Natural killer cell treated with Interleukin-12 subunit alpha and Interleukin-12 subunit beta and Interleukin-15 and Interleukin-18, amount 100 ng/mL, for 72 hours (primary cell): Measurements from ENCODE around the gene NEIL1. TPM values are rescaled to one million over a fixed set of nuclear protein-coding genes. Genes with fewer than 3 reads are reported as not detected.
A peak's percentile ranks its signal among the peaks of the same experiment; 100 is the strongest.

Source experiments
- ATAC-seq, 2 donors: fragments of 150-1000 bp; cut with Tn5 transposase in 1 of 2; sonication (Bioruptor Pico), chemical (Tn5 transposase) in 1 of 2; 2 replicates each; pipeline ENCODE4 v1.10.0; 2021
- DNase-seq: peaks from one replicate; pipeline ENCODE4 v3.0.0; 2022; ENCODE audit warnings: low spot score
- H3K27ac Mint-ChIP-seq, 2 donors: 1 replicate in 1 of 2; 2 replicates in 1 of 2; pipeline ENCODE4 v1.8.0; 2022; ENCODE audit warnings: mixed read lengths in 2 of 2, mild to moderate bottlenecking in 1 of 2, moderate library complexity in 1 of 2
- H3K27me3 Mint-ChIP-seq, 2 donors: 1 replicate in 1 of 2; 2 replicates in 1 of 2; pipeline ENCODE4 v1.8.0; 2022; ENCODE audit warnings: mixed read lengths in 2 of 2
- H3K36me3 Mint-ChIP-seq: one replicate; pipeline ENCODE4 v1.8.0; 2022; ENCODE audit warnings: mixed read lengths
- H3K4me1 Mint-ChIP-seq, 2 donors: 1 replicate in 1 of 2; 2 replicates in 1 of 2; pipeline ENCODE4 v1.8.0; 2022; ENCODE audit warnings: low read depth in 2 of 2, mixed read lengths in 2 of 2, mild to moderate bottlenecking in 1 of 2
- H3K4me3 Mint-ChIP-seq: one replicate; pipeline ENCODE4 v1.8.0; 2022; ENCODE audit warnings: mixed read lengths
- H3K9me3 Mint-ChIP-seq: 2 replicates; pipeline ENCODE4 v1.8.0; 2022; ENCODE audit warnings: mixed read lengths
- total RNA-seq, 2 donors: library from RNA; stranded (reverse); gene quantifications; one replicate each; pipeline ENCODE4 v1.2.3, GENCODE V29; 2022

The NEIL1 gene
- total RNA-seq, 2 donors from 2014 or later: 12.4 to 22.3 TPM

DNA sequence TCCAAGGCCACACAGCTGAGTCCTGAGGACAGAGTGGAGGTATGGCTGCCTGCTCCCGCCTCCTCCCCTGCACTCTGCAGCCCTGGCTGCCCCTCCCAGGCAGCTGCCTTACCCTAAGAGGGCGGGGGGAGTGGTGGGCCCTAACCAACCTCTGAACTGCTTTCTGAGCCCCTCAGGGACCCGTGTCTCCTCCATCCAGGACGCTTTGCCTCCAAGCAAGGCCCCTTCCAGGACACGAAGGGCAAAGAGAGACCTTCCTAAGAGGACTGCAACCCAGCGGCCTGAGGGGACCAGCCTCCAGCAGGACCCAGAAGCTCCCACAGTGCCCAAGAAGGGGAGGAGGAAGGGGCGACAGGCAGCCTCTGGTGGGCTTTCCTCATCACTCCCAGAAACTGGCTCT is 7.6 kb downstream of the NEIL1 start:
- no peak overlapping the region for H3K27ac Mint-ChIP-seq
- peaks cover 3% of the 10 kb centered on the region for H3K9me3 Mint-ChIP-seq
- ATAC-seq: no peak
- peaks cover 18% of the 10 kb centered on the region in 2 donors for H3K4me1 Mint-ChIP-seq
- peaks cover 9% of the 10 kb centered on the region for H3K36me3 Mint-ChIP-seq
- no peaks in the 10 kb centered on the region for H3K27me3 Mint-ChIP-seq
- no peak for DNase-seq
- H3K4me3 Mint-ChIP-seq: no peak overlapping the region

DNA sequence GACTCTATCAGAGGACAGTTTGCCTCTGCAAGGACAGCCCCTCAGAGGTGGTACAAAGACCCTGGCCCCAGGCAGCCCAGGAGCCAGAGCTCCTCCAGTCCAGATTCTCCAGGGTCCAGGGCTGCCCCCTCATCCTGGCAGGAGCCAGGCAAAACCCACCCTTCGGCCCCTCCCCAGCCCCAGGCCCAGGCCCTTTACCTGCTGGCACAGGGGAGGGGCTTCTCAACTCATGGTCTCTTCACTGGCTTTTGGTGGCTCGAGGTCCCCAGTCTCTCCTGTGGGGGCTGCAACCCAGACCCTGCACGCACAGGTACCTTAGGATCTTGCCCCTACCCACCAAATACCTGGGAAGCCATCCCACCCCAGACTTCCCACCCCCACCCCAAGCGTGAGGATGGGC is 8.5 kb downstream of the NEIL1 start:
- Mint-ChIP-seq H3K36me3 (peaks cover under 1% of the 10 kb centered on the region), H3K9me3 (no peaks in the 10 kb centered on the region), H3K4me1 (peaks cover 9 to 10% of the 10 kb centered on the region in 2 donors), H3K27ac (no peak overlapping the region), H3K27me3 (no peaks in the 10 kb centered on the region), H3K4me3 (no peak overlapping the region)
- no peak for ATAC-seq
- DNase-seq: no peak

DNA sequence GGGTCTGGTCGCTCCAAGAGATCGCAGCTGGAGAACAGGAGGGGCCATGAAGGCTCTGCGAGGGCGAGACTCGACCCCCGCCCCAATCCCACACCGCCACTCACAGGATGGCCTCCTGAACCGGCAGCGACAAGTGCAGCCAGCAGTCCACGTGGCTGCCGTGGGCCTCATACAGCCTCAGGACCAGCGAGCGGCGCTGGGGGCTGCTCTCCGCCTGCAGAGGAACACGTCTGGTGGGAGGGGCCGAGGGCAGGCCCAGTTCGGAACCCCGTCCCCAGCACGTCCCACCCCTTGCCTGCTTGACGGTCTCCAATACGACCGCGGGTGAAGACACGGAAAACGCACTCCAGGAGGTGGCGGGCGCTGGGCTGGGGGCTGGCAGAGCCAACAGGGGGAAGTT is 9.2 kb downstream of the NEIL1 start:
- H3K9me3 Mint-ChIP-seq: no peaks in the 10 kb centered on the region
- H3K4me1 Mint-ChIP-seq: peaks cover 2 to 8% of the 10 kb centered on the region in 2 donors
- DNase-seq (no peak), ATAC-seq (no peak)
- no peak overlapping the region for H3K27ac Mint-ChIP-seq
- H3K27me3 Mint-ChIP-seq: no peaks in the 10 kb centered on the region
- no peak overlapping the region for H3K4me3 Mint-ChIP-seq
- no peaks in the 10 kb centered on the region for H3K36me3 Mint-ChIP-seq

DNA sequence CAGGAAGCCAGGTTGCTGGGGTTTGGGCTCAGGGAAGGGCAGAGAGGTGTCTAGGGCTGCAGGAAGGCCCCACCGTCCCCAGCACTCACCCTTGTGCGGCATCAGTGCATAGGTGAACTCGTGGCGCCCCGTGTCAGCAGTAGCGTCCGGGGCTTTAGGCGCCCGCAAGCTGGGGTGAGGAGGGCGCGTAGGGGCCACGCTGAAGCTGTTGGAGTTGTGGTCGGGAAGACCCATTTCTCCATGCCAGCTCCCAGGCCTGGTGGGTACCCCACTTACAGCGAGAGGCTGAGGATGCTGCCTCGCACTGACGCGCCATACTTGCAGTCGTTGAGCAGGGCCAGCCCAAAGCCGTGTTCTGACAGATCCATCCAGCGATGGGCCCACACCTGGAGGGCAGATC is 9.7 kb downstream of the NEIL1 start:
- Mint-ChIP-seq H3K36me3 (no peaks in the 10 kb centered on the region), H3K27ac (no peak overlapping the region), H3K4me3 (no peak overlapping the region), H3K27me3 (no peaks in the 10 kb centered on the region), H3K9me3 (no peaks in the 10 kb centered on the region), H3K4me1 (peaks cover 0 to 5% of the 10 kb centered on the region in 2 donors)
- DNase-seq (no peak), ATAC-seq (no peak)

DNA sequence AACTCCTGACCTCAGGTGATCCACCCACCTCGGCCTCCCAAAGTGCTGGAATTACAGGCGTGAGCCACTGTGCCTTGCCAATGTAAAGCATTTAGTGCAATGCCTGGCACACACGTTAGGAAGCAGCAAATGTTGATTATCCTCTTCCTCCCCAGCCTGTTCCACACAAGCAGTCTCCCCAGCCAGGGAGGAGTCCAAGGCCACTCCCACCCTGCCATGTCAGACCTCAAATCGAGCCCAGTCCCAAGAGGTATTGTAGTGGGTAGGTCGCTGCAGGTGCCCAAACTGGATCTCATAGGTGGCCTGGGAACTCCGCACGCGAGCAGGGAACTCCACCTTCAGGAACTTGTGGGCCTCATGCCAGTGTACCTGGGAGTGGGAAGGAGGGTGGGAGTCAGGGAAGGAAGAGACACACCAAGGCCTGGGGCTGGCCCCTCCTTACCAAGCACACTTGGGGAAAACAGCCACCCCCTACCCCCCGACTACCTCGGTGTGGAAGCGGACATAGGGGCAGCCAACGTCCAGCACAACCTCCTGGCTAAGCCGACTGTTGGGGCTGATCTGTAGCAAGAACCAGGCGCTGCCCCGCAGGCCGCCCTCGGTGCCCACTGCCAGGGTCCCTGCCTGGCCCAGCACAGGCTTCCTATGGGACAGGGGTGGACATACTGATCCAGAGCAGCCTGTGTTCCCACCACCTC is 11.3 kb downstream of the NEIL1 start:
- Mint-ChIP-seq H3K4me3 (no peak overlapping the region), H3K27ac (no peak overlapping the region), H3K4me1 (peaks cover 0 to 5% of the 10 kb centered on the region in 2 donors), H3K36me3 (no peaks in the 10 kb centered on the region), H3K9me3 (no peaks in the 10 kb centered on the region), H3K27me3 (no peaks in the 10 kb centered on the region)
- DNase-seq (no peak), ATAC-seq (no peak)

DNA sequence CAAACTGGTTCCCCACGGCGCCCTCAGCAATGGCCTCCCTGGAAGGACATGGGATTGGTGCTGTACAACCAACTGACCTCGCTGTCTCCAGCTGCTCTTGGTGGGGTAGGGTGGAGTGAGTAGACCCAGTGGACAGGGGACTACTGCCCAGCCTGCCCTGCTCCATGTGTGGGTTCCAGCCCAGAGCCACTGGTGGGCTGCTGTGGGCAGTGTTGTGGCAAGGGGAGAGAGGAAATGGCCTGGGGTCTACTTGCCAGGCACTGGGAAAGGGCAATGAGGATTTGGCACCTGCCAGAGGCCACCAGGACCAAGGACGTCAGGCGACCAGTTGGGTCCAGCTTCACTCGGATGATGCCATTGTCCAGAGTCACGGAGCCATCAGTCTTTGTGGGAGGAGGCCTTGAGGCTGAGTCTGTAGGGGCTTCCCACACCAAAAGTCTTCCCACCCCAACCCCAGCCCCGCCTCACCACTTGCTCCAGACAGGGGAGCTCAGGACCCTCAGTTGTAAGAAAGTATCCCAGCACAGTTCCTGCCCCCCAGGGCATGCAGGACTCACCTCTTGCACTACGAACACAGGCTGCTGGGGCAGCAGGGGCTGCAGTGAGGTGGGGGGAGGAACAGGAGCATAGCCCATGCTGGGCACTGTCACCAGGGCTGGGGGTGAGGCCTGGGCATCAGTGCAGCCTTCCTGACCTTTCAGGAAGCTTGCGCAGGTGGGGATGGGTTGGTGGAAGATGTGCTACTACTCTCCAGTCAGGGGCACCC is 12.1 kb downstream of the NEIL1 start:
- no peak overlapping the region for H3K4me3 Mint-ChIP-seq

DNA sequence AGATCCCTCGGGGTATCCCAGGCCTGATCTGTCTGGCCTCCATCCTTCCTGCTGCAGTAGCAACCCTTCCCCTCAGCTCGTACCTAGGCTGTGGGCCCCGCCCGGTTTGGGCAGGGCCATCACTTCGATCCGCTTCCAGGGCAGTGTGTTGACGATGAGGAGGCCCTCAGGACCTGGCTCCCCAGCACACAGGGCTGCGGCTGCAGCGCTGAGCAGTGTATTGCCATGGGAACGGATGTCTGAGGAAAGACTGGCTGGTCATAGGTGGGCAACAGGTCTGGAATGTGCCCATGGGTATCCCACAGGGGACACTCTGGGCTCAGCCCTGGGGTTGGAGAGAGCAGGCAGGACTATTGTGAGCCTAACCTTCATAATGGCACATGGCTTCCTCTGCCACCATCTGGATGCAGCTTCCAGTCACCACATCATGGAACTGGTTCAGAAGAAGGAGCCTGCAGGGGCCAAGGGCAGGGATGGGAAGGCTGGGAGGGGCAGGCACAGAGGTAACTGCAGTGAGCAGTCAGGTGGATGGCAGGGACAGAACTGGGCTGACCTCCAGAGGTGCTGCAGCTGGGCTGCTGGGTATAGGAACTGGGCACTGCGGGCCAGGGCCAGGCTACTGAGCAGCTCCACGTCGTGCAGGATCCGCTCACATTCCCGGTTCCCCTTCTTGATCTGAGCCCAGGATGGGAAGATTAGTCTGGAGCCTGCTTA is 12.9 kb downstream of the NEIL1 start:
- Mint-ChIP-seq H3K4me1 (peaks cover 0 to 13% of the 10 kb centered on the region in 2 donors), H3K27me3 (no peaks in the 10 kb centered on the region), H3K9me3 (no peaks in the 10 kb centered on the region), H3K36me3 (no peaks in the 10 kb centered on the region), H3K4me3 (no peak overlapping the region), H3K27ac (no peak overlapping the region)
- DNase-seq: no peak
- ATAC-seq: no peak

More for the DNA sequence above, 12.1 kb downstream of the NEIL1 start:
- no peak overlapping the region for H3K27ac Mint-ChIP-seq
- no peaks in the 10 kb centered on the region for H3K9me3 Mint-ChIP-seq
- H3K36me3 Mint-ChIP-seq: no peaks in the 10 kb centered on the region
- peaks cover 0 to 8% of the 10 kb centered on the region in 2 donors for H3K4me1 Mint-ChIP-seq
- no peak for ATAC-seq
- no peak for DNase-seq
- H3K27me3 Mint-ChIP-seq: no peaks in the 10 kb centered on the region

DNA sequence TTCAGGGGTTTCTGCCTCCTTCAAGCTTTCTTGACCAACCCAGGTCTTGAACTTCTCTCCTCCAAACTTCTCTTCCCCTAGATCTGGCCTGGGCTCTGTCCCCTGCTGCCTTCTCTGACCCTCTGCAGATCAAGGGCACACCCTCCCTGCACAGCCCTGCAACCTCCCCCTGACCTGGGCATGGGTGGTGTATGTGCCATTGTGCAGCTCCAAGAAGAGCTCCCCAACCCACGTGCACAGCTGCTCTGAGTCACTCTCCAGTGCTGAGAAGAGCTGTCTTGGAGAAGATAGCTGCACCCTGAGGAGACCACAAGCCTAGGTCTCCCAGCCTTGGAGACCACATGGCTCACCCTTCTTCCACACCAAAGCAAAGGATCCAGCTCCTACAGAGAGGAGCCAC is 13.6 kb downstream of the NEIL1 start:
- peak overlapping the region in 1 of 2 donors; percentile 29 for H3K27ac Mint-ChIP-seq
- no peaks in the 10 kb centered on the region for H3K27me3 Mint-ChIP-seq
- H3K9me3 Mint-ChIP-seq: no peaks in the 10 kb centered on the region
- no peaks in the 10 kb centered on the region for H3K36me3 Mint-ChIP-seq
- peaks cover 0 to 13% of the 10 kb centered on the region in 2 donors for H3K4me1 Mint-ChIP-seq
- no peak overlapping the region for H3K4me3 Mint-ChIP-seq
- DNase-seq: no peak
- ATAC-seq: no peak

DNA sequence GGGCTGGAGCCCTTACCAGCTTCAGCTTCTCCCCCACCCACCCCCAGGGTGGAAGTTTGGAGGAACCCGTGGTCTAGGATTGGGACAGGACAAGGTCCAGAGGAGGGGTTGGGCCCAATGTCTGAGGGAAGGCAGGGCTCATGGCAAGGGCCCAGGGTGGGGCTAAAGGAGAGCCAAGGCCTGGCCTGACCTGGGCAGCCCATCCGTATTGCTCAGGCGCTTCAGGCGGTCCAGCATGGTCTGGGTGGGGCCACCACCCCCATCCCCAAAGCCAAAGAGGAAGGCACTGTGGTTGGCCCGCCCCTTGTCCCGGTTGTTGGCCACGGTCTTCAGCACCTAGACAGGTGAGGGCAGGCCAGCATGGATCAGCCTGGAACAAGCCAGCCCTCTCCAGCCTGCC is 14.0 kb downstream of the NEIL1 start:
- Mint-ChIP-seq H3K4me3 (no peak overlapping the region), H3K9me3 (no peaks in the 10 kb centered on the region), H3K27ac (peak overlapping the region in 1 of 2 donors; percentile 29), H3K27me3 (no peaks in the 10 kb centered on the region), H3K4me1 (peaks cover 0 to 13% of the 10 kb centered on the region in 2 donors), H3K36me3 (no peaks in the 10 kb centered on the region)
- ATAC-seq (no peak), DNase-seq (no peak)

DNA sequence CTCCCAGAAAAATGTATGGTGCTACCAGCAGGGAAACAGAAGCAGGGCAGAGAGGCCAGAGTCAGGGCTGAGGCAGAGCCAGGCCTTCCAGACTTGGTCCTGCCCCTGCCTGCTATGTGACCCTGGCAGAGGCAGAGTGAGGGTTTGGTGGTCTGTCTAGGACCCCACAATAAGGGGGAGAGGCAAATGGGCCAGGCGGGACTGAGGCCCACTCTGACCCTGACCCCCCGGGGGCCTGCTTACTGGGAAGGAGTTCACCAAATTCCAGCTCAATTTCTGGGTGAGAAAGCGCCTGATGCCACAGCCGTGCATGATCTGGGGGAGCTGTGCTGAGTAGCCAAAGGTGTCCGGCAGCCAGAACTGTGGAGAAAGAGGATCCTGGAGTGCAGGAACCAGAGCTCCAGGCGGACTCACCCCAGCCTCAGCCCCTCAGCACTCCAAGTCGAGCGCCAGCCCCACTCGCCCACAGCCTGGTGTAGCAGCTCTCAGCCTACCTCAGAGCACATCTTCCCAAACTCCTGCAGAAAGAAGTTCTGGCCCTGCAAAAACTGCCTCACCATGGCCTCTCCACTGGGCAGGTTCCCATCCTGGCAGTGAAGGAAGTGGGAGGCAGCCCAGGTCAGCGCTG is 14.6 kb downstream of the NEIL1 start:
- no peaks in the 10 kb centered on the region for H3K27me3 Mint-ChIP-seq

DNA sequence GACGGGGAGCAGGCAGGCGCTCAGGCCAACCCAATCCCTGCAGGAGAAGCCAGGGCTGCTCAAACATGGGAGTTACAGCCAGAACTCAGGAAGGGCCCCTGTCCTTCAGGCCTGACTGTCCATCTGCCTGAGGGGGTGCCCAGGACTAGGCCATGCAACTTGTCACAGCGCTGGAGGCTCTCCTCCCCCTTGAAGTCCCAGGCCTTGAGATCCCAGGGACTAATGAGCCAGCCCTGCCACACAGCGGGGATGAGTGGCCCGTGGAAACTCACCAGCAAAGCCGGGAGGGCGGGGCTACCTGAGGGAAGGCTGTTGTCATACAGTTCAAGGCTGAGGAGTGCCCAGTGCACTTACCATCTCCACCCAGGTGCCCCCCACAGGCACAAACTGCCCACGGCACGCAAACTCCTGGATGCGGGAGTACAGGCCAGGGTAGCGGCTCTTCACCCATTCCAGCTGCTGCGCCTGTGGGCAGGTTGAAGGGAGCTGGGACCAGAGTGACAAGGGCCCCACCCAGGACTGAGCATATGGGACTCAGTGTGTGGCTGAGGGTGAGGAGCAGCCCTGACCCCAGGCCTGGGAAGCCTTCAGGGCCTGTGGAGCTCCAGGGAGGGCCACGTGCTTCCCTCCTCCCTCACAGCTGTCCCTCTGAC is 15.3 kb downstream of the NEIL1 start:
- H3K27ac Mint-ChIP-seq: no peak overlapping the region
- no peaks in the 10 kb centered on the region for H3K9me3 Mint-ChIP-seq
- H3K4me3 Mint-ChIP-seq: no peak overlapping the region
- H3K4me1 Mint-ChIP-seq: peaks cover 4 to 16% of the 10 kb centered on the region in 2 donors
- no peaks in the 10 kb centered on the region for H3K36me3 Mint-ChIP-seq
- H3K27me3 Mint-ChIP-seq: no peaks in the 10 kb centered on the region
- ATAC-seq (no peak), DNase-seq (no peak)

More for the DNA sequence above, 14.6 kb downstream of the NEIL1 start:
- peaks cover 0 to 13% of the 10 kb centered on the region in 2 donors for H3K4me1 Mint-ChIP-seq
- H3K9me3 Mint-ChIP-seq: no peaks in the 10 kb centered on the region
- H3K4me3 Mint-ChIP-seq: no peak overlapping the region
- H3K36me3 Mint-ChIP-seq: no peaks in the 10 kb centered on the region
- H3K27ac Mint-ChIP-seq: no peak overlapping the region
- DNase-seq (no peak), ATAC-seq (no peak)

DNA sequence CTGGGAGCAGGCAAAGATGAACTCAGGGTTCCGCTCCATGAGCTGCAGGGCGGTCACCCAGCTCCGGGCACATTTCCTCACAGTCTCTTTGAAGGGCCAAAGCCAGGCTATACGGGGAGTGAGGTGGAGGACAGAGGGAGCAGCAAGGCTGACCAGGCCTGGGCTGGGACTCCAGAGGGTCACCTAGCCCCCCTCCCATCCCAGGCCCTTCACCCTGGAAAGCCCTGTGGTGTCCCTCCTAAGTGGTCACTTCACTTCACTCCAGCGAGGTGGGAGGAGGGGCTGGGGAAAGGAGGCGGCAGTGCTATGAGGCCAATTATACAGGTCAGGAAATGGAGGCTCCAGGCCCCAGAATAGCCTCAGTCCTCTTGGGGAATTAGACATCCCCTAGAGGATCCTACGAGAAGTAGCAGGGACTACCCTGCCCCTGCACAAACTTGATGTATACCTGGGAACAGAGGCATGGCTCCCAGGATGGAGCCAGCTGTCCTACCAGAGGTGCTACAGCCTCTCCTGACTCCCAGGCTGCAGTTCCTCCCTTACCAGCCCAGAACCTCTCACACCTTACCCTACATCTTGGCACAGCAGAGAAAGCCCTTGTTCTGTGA is 15.9 kb downstream of the NEIL1 start:
- H3K27ac Mint-ChIP-seq: no peak overlapping the region
- H3K9me3 Mint-ChIP-seq: no peaks in the 10 kb centered on the region
- ATAC-seq: no peak
- peaks cover 4 to 16% of the 10 kb centered on the region in 2 donors for H3K4me1 Mint-ChIP-seq
- no peaks in the 10 kb centered on the region for H3K27me3 Mint-ChIP-seq
- no peaks in the 10 kb centered on the region for H3K36me3 Mint-ChIP-seq
- no peak for DNase-seq
- H3K4me3 Mint-ChIP-seq: no peak overlapping the region

DNA sequence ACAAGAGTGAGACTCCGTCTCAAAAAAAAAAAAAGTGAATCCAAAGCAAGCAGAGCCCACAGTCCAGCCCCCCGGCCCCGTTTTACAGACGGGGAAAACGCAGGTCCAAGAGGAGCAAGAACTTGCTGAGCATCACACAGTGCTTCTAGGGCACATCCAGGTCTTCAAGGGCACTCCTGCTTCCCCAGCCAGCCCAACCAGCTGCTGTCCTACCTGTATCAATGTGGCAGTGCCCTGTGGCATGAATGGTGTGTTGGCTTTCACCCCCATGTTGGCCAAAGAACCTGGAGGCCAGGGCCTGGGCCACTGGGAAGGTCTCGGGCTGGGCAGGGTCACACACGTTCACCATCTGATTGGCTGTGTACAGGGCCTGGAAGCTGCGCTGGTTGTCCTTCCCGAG is 16.9 kb downstream of the NEIL1 start:
- Mint-ChIP-seq H3K27ac (no peak overlapping the region), H3K27me3 (no peaks in the 10 kb centered on the region), H3K4me1 (peaks cover 6 to 18% of the 10 kb centered on the region in 2 donors), H3K4me3 (no peak overlapping the region), H3K9me3 (no peaks in the 10 kb centered on the region), H3K36me3 (no peaks in the 10 kb centered on the region)
- DNase-seq: no peak
- no peak for ATAC-seq
